ENCODE results near the gene CNTNAP3B.
"Not testable (repeated sequence)": the region's sequence is repeated elsewhere in the genome, so short reads cannot be mapped to it uniquely, and the experiment has no call there.

The CNTNAP3B gene

DNA sequence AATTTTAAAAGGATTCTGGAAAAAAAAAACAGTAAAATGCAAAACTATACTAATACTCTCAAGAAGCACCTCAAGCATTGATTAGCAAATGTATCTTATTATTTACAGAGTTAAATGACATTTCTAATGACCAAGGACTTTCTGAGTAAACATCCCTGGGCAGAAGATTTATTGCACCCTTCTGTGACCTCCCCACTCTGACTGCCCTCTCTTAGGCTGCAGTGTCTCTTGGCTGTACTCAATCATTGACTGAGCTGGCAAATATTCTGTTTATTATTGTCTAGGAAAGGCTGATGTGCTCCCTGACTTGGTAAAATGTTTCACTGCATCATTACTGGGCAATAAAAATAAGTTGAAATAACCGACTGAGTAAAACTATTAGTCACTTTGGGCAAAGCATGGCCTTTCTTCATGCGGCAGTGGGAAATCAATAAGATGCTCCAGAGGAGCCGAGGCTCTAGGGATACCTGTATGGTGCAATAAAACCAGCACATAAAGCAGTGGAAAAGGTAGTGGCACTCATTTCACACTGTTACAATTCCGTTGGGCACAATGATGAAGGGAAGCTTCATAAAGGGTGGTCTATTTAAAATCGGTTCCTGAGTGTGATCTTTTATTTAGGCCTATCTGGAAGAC, 151.1 kb downstream of the CNTNAP3B start:
- not testable (repeated sequence) for DNase-seq (ENCODE audit: low read depth in 1 of 2, low spot score in 1 of 2)

DNA sequence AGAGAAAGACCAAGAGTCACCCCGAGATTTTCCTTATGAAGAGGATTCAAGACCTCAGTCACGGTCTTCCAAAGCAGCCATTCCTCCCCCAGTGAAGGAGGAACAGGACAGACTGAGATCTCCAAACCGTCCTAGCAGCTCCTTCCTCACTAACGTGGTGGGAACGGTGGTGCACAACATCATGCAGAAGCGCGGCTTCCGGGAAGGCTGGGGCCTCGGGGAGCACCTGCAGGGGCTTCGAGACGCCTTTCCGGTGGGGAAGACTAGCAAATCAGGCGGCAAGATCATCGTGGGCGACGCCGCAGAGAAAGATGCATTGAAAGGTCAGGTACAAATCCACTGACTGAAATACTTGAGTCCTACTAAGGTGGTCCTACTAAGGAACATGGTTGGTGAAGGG, 154.3 kb downstream of the CNTNAP3B start:
- DNase-seq (ENCODE audit: low read depth in 1 of 2, low spot score in 1 of 2) = not testable (repeated sequence)

DNA sequence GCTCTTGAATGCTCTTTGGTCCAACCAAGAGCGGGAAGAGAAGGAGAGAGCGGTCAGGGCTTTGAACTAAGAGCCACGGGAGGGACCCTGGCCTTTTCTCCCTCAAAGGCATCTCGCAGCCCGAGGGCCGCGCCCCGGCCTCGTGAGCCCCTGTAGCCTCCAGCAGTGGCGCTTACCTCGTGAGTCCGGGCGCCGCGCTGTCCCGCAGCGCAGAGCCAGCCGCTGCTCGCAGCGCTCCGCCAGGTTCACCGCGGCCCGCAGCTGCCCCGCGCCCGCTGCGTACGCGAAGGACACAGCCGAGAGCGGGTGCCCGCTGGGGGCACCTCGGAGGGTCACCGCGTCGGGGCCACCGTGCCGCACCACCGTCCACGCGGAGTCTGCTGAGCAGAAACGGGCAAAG, 176.2 kb downstream of the CNTNAP3B start:
- DNase-seq (ENCODE audit: low read depth in 1 of 2, low spot score in 1 of 2) = not testable (repeated sequence)

DNA sequence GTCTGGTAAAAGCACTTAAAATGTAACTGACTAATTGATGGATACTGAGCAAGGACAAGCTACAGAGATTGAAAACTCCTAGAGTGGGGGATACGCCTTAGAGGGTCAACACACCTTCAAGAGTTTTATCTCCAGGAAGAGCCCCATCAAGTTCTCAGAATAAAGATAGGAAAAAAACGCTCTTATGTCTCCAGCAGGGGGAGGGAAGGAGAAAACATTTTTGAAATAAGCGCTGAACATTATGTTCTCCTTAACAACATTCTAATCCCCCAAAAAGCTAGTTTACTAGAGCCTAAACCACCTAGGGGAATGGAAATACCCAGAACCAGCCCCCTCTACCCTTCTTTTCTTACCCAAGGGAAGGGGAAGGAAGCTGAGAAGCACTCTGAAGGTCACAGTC, 187.5 kb downstream of the CNTNAP3B start:
- DNase-seq (ENCODE audit: low read depth in 1 of 2, low spot score in 1 of 2) = not testable (repeated sequence)

DNA sequence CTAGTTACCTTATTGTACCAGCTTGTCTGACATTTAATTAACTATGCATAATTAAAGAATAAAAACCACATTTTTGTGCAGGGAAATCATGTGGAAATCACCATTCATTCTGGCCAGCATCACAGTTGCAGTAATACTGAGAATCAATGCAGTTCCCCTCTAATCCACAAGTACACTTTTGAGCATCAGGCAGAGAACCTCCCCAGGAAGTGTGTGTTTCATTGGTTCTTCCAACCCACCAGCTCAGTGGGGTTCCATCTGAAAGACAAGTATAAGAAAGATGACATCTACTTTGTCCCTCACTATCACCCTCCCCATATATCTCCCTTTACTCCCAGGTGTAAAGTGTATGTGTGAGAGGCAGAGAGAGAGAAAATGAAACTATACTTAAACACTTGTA, 191.1 kb downstream of the CNTNAP3B start:
- DNase-seq (ENCODE audit: low read depth in 1 of 2, low spot score in 1 of 2) = not testable (repeated sequence)

DNA sequence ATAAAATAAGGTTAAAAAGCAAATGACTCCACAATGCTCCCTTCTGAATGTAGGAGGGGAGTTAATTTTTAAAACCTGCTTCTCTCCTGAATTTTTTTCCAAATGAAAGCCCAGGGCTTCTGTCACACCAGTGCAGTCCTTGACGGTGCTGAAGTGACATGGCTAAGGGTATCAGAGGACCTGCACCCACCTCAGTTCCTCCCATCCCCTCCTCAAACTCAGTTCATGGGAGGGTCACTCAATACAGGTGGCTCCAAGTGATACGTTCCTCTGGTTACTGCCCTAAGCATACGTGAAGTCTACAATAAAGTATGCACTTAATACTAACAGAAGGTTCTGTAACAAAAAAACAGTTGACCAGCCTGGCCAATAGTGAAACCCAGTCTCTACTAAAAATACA, 193.5 kb downstream of the CNTNAP3B start:
- not testable (repeated sequence) for DNase-seq (ENCODE audit: low read depth in 1 of 2, low spot score in 1 of 2)

DNA sequence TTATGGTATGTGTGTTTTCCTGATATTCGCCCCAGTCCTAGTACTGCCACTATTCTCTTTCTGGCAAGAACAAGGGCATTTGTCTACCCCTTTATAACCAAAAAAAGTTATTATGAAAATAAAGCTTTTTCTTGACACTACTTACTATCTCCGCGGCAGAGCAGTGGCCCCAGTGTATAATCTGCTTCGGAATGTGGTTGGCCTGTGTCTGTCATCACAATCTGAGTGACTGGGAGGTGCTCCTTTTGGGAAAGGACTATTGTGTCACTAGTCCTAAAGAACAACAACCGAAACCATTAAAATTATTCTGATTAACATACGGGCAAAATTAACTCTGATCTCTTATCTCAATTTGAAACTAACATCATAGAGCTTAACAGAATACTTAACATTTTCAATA, 200.1 kb downstream of the CNTNAP3B start:
- DNase-seq (ENCODE audit: low read depth in 1 of 2, low spot score in 1 of 2) = not testable (repeated sequence)

DNA sequence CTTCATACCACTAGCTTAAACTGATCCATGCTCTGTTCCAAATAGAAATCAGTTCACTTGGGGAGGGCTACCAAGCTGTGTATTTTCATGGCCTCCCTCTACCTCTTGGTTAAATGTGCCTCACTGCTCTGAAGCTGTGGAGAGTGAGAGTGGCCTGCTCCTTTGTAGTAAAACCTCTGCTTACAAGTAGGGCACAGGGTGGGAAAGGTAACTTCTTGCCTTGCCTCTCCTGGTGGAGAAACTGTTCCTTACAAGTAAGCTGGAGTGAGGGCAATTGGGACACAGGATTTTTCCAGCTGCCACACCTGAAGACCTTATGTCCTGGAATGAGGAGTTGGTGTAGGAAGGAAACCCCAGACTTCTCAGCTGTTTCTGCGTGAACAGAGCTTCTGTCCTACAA, 211.9 kb downstream of the CNTNAP3B start:
- not testable (repeated sequence) for DNase-seq (ENCODE audit: low read depth in 1 of 2, low spot score in 1 of 2)

DNA sequence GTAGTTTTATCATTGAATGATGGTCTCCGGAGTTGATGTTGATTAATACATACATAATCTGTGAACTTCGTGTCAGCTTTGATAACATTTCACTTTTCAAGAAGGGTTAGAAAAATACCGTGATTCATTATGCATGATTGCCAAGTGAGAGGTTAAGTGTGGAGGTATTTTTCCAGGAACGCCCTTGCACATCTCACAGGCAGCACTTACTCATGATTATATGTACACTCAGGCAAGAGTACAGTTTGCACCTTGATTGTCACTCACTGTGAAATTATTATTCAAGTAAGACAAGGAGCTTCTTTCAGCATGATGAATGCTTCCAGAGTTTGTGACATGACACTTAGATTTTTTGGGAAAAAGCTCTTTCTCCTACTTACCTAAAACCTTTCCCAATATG, 223.7 kb downstream of the CNTNAP3B start:
- DNase-seq (ENCODE audit: low read depth in 1 of 2, low spot score in 1 of 2) = not testable (repeated sequence)

DNA sequence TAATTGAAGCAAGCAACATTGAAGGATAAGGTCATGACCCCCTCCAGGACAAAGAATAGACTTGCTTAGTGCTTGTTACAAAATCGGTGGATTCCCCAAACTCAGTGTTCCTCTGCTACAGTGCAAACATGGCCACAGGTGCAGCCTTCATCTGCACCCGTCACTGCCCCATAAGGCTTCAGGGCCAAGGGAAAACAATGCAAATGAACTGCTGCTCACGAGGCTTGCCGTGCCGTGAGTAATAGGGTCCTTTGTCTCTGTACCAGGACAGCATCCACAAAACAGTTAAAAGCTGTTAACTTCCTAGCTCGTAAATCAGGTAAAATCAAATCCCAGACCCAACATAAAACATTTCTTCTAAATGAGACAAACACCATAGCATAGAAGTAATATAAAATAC, 226.5 kb downstream of the CNTNAP3B start:
- DNase-seq (ENCODE audit: low read depth in 1 of 2, low spot score in 1 of 2) = not testable (repeated sequence)

DNA sequence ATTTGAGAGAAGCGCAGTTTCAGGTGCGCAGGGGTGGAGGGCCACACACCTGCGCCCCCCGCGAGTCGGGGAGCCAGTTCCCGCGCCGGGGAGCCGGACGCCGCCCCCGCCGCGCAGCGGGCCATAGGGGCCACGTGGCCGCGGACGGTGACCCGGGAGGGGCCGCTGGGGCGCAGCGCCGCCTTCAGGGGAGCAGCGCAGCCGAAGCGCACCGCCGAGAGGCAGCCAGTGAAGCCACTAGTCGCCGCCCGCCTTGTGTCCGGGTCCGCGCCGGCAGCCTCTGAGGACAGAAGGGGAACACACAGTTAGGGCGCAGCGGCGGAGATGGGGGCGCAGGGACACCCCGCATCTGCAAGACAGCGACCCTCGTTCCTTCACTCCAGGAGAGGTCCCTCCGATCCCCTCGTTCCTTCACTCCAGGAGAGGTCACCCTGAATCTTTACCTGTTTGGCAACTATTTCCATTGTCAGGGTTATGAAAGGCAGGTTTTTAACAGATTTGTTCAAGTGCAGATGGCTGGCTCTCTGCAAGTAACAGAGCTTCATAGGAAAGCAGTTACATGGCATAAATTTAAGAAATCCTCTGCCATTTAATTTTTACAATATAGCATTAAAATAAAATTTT, 230.4 kb downstream of the CNTNAP3B start:
- DNase-seq (ENCODE audit: low read depth in 1 of 2, low spot score in 1 of 2) = not testable (repeated sequence)

DNA sequence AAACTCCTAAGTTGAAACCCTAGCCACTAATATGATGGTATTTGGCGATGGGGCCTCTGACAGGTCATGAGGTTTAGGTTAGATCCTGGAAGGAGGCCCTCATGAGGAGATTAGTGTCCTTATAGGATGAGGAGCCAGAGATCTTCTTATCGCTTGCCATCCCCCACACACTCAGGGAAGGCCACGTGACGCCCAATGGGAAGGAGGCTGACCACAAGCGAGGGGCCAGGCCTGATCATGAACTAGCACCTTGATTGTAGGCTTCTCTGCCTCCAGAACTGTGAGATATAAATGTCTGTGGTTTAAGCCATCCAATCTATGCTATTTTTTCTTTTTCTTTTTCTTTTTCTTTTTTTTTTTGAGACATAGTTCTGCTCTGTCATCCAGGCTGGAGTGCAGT, 254.7 kb downstream of the CNTNAP3B start:
- not testable (repeated sequence) for DNase-seq (ENCODE audit: low read depth in 1 of 2, low spot score in 1 of 2)

DNA sequence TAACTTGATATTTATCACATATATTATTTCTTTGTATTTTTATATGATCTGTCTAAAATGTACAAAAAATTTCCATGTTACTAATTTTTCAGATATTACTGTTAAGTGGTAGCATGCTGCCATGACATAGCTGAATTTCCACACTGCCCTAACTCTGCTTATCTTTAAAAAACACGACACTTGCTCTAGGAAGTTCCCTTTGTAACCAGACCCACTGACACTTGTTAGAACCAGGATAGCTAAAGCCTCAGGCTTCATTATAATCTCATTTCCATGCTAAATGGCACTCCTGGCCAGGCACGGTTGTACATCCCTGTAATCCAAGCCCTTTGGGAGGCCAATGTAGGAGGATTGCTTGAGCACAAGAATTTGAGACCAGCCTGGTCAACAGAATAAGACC, 273.8 kb downstream of the CNTNAP3B start:
- not testable (repeated sequence) for DNase-seq (ENCODE audit: low read depth in 1 of 2, low spot score in 1 of 2)

DNA sequence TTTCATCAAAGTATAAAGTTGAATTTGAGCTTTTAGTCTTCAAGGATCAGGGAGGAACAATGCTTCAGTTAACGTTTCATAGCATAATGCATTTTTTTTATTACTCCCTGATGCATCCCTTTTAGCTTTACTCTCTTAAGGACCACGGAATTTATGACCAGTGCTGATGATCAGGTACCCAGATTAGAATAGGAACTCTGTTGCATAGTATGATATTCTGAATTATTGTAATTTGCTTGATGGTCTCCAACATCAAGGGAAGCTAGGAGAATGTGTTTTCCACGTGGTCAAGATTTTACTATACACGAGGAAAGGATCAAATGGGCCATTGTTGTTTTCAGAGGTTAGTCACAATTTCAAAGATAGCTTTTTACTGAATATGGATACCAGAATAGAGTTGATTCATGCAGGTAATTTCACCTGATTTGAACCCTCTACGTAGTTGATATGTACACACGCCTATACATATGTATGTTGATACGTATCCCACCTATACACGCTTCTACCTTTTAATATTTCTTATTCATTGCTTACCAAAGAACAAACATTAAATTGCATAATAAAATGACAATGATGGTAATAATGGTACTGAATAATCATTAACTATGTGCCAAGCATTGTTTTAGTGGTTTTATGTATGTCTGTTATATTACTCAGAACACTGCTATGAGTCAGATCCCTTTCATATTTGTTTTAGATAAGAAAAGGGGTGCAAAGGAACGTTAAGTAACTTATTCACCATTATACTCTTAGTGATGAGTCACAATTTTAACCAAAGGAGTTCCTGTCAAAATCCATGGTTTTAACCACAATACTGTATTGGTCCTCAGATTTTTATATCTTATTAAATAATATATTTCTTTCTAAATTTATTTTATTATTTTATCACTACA, 277.1 kb downstream of the CNTNAP3B start:
- DNase-seq (ENCODE audit: low read depth in 1 of 2, low spot score in 1 of 2) = not testable (repeated sequence)

DNA sequence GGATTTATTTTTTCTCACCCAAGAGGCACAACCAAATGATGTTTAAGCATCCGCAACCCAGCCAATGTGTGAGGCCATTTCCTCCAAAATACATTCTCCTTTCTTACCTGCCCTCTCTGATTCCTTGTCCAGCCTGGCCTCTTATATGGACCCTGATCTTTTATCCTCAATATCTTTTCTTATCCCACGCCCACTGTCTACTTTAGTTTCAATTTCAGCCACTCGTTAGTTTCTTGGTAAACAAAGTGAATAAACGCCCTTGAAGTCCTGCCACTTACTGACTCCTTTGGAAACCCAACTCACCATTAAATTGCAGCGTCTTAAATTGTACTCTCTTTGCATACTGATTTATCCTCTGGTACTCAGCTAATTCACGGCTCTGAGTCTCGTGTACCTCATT, 281.4 kb downstream of the CNTNAP3B start:
- not testable (repeated sequence) for DNase-seq (ENCODE audit: low read depth in 1 of 2, low spot score in 1 of 2)
